ENCODE results near the gene MYO1D.

- no peak for TF ChIP-seq POLR2A (IDR thresholded peaks at IDR 0.05)
- no peak for TF ChIP-seq CTCF (IDR thresholded peaks at IDR 0.05)
Measured at GRCh38 chr17:32634167-32634566, 242.8 kb downstream of the MYO1D start.
